Diencephalon (tissue), 1 donor: ENCODE results near the gene CYP27C1. TPM values are rescaled to one million over a fixed set of nuclear protein-coding genes. Genes with fewer than 3 reads are reported as not detected.

Experiments
- small RNA-seq: library from RNA; depleted of rRNA; stranded (forward); fragments of <200 nt; gene quantifications from one replicate; pipeline ENCODE3, GENCODE V24; 2014
- total RNA-seq: library from RNA; depleted of rRNA; stranded (reverse); fragments of >200 nt; gene quantifications from one replicate; pipeline ENCODE4 v1.2.3, GENCODE V29; 2014

The CYP27C1 gene, protein sequence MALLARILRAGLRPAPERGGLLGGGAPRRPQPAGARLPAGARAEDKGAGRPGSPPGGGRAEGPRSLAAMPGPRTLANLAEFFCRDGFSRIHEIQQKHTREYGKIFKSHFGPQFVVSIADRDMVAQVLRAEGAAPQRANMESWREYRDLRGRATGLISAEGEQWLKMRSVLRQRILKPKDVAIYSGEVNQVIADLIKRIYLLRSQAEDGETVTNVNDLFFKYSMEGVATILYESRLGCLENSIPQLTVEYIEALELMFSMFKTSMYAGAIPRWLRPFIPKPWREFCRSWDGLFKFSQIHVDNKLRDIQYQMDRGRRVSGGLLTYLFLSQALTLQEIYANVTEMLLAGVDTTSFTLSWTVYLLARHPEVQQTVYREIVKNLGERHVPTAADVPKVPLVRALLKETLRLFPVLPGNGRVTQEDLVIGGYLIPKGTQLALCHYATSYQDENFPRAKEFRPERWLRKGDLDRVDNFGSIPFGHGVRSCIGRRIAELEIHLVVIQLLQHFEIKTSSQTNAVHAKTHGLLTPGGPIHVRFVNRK
- total RNA-seq = 0.69 TPM

DNA sequence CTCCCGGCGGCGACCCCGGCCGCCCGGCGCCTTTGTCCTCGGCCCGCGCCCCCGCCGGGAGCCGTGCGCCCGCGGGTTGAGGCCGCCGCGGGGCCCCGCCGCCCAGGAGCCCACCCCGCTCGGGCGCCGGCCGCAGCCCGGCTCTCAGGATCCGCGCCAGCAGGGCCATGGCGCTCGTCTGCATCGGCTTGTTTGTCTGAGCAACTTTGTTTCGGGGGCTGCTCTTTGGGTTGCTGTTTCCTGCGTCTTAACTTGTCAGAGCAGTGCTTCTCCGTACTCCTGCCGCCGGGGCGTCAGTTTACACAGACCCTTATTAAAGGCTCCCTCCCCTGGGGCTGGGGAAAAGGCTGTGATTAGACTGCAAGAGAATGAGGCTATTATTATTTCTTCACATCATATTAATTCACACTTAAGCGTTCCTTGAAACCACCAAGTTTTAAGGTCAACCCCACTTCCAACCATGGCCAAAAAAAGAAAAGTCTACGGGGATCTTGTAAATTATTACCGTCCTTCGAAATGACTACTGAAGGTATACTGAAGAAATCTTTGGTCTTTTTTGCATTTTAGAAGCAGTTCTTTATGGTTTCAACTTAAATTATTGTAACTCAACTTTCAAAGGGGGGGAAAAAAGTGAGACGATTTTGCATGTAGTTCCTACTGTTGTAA is at the start of gene CYP27C1:
CYP27C1 (minus strand) TSS at position 198 of the 666 bp plus-strand sequence; CDS start at position 169, 29 bp downstream.

Small RNAs within 50 kb of the gene (small RNA-seq; reads per million reads assigned to genes)
- not detected for gene NIFKP9

Other genes starting within 250 kb of the CYP27C1 start
- 69.2 TPM for gene BIN1, start 113.1 kb downstream of the CYP27C1 start, total RNA-seq
- 41.3 TPM for gene ERCC3, start 73.8 kb upstream of the CYP27C1 start, total RNA-seq
- gene MAP3K2, start 167.7 kb upstream of the CYP27C1 start, total RNA-seq = 57.4 TPM
- 0.92 TPM for gene PROC, start 198.1 kb upstream of the CYP27C1 start, total RNA-seq